GM10266 (cell line): Measurements from ENCODE around the gene MOGAT3.
A peak's percentile ranks its signal among the peaks of the same experiment; 100 is the strongest.

Experiments used
- DNase-seq: peaks from one replicate; pipeline ENCODE4 v3.0.0; 2012; ENCODE audit errors: extremely low spot score
- TF ChIP-seq, protein P1 (sequence below): IDR thresholded peaks from 2 replicates; pipeline ENCODE4 v1.5.1; 2012; ENCODE audit warnings: mild to moderate bottlenecking, low read depth; ENCODE audit not compliant: control insufficient read depth, insufficient read depth; ENCODE audit errors: missing control alignments

The MOGAT3 gene

DNA sequence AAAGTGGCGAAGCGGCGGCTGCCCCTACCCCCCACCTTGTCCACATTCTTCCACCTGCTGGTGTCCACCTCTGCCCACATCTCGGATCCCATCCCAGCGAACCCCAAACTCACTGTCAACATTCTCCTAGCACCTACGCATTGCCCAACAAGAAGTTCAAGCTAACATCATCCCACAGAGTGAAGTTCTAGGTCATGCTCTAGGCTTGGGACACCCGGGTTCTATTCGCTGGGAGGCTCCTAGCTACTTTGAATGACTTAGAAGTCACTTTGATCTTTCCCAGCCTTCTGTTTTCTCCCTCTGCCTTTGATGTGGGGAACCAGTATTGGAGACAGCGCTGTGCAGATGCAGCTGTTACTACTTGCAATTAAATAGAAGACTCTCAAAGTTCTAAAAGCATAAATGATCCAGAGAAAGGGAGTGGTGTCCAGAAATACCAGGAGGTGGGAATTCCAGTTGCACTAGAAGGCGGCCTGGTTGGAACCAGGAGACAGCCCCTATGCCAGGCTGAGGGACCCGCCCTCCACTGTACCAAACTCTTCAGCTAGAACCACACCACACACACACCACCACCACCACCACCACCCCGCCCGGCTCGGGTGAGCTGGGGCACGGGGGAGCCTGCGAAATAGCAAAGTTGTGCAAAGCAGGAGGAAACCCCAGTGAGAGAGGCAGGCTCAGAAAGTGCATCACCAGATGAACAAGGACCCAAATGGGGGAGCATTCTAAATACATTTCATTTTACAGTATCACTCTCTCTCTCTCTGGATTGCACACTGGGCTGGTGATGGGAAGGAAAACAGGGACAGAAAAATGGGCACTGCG, 30.0 kb downstream of the MOGAT3 start:
- no peak for DNase-seq
- TF ChIP-seq, protein P1, sequence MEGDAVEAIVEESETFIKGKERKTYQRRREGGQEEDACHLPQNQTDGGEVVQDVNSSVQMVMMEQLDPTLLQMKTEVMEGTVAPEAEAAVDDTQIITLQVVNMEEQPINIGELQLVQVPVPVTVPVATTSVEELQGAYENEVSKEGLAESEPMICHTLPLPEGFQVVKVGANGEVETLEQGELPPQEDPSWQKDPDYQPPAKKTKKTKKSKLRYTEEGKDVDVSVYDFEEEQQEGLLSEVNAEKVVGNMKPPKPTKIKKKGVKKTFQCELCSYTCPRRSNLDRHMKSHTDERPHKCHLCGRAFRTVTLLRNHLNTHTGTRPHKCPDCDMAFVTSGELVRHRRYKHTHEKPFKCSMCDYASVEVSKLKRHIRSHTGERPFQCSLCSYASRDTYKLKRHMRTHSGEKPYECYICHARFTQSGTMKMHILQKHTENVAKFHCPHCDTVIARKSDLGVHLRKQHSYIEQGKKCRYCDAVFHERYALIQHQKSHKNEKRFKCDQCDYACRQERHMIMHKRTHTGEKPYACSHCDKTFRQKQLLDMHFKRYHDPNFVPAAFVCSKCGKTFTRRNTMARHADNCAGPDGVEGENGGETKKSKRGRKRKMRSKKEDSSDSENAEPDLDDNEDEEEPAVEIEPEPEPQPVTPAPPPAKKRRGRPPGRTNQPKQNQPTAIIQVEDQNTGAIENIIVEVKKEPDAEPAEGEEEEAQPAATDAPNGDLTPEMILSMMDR, result no peak

DNA sequence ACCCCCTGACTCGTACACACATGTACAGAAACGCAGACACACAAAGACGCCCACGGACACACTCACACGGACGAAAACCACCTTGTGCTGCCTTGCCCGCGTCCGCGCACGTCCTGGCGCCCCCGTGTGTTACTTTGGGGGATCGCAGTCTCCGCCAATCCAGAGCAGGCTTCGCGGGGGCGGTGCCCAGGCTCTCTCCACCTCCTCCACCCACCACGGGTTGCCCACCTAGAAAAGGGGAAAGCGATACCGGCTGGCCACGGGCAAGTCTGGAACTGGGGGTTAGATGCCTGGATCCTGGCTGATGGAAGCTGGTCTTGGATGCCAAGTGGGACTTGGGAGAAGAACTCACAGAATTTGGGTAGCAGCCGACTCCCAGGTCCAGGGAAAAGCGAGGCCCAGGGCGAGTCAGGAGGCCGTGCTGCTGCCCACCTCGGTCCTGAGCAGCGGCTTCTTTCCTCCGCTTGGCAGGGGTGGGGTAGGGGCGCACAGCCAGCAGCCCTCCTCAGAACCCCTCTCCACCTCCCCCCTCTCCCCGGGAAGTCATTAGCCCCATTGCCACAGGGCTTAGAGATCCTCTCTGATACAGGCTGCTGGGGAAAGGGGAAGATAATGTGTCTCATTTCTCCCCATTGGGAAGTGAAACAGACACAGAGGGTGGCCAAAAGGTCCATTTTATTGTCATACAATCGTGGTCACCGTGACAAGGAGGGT, 30.8 kb downstream of the MOGAT3 start:
- TF ChIP-seq, protein P1, result peak; percentile 96
- peak; percentile 81 for DNase-seq

DNA sequence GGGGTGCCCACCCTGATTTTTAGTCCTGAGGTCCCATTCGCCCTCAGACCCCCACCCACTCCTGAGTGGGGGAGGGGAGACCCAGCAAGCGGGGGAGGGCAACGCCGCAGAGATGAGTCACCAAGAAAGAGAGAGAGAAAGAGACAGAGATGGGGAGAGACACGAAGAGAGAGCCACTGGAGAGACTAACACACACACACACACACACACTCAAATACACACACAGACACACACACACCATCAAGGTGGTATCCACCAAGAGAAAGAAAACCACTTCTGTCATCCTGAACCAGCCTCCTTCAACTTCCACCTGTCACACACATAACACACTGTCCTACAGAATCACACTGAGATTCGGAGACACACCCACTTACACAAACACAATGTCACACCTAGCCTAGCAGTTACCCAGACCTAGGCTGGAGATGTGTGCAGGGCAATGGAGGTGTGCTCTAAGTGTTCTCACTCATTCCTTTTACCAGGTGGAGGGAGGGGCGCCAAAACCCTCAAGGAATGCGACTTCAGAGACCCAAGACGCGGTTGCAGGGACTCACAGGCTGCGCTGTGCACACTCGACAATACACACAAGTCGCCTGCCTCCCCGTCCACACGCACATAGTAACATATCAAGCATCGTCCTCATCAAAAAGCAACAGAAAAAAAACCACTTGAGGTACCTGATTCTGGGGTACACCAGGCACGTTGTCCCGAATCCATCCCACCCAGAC, 31.6 kb downstream of the MOGAT3 start:
- TF ChIP-seq, protein P1, result no peak
- no peak for DNase-seq

DNA sequence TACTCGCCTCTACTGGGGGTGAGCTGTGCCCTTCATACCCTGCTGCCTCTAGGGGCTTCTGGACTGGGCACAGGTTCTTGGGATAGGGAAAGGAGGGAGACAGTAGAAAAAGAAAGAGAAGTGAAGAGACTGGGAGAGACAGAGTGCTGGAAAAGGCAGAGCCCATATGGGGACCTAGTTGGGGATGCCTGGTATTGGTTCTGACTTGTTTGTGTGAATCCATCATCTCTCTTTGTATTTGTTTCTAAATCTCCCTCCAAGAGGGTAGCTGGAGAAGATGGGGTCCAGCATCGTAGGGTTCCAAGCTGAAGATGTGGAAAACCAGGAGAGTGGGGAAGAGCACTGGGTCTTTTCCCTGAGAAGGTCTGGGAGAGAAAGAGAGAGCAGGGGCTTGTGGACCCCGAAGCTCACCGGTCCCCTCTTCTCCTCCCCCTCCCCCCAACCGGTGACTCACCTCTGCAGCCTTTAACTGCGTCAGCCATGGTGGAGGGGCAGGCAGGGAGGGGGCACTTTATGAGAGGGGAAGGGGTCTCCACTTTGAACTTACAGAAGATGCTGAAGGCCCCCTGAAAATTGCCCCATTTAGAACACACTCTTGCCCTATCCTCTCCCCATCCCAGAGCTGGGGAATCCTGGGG, 32.3 kb downstream of the MOGAT3 start:
- DNase-seq, result no peak
- TF ChIP-seq, protein P1, result no peak

DNA sequence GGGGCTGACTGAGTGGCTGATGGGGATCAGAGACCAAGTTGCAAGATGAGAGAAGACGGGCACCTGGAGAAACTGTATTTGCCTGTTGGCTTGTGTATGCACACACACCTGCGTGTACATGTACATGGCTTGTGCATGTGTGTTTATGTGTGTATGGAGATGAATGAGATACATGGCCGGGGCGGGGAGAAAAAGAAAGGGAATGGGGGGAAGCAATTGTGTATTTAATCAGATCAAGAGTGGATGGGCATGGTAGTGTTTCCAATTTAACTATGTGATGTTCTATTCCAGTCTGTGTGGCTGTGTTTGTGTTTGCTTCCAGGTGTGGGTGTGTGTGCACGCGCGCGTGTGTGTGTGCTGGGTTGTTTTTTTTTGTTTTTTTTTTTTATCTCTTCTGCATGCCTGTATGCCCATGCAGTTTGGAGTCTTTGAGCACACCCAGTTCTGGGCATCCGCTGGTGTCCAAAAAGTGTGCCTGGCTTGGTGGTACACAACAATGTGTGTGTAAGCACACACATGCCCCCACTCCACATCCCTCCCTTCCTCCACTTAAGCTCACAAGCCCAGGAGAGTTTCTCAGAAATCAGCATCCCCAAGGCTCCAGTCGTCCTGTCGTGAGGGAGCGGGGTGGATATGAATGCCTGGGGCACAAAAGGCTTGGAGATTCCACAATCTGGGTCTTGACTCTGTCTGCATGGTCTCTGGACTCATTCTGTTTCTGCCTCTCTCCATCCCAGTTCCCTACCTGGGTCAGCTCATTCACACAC, 33.0 kb downstream of the MOGAT3 start:
- TF ChIP-seq, protein P1, result no peak
- no peak for DNase-seq

DNA sequence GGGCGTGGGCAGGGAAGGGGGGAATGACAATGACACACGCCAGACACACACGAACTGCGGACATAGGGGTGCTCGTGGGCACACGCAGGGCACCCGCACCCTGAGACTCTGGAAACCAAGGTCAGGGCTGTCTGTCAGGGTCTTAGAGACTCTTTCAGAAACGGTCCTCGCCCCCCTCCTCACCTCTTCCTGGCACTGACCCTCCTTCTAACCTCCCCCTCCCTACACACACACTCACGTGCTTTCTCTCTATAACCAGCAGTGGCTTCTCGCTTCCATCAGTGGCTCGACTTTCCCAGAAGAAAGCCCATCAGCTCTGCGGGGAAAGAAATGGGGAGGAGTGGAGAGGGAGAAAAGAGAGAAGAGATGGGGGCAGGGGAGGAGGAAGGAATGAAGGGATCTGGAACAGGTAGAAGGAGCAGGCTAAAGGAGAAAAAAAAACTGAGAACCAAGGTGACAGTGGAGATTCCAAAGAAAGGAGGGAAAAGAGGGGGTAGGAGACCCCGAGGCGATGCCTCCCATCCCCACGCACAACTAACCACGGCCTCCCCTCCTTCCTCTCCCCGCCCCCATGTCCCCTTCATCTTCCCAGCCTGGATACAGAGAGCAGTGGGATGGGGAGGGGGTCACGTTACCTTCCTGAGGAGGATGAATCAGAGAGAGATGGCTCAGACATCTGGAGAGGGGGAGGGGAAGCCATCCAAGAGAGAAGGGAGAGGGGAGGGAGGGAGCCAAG, 33.8 kb downstream of the MOGAT3 start:
- no peak for DNase-seq
- TF ChIP-seq, protein P1, result no peak
